Measurements from ENCODE around the gene HEATR3.

HEATR3 gene

GRCh38 chr16:50059111-50059510, 6.7 kb upstream of the HEATR3 start:
- no peak for DNase-seq

DNA sequence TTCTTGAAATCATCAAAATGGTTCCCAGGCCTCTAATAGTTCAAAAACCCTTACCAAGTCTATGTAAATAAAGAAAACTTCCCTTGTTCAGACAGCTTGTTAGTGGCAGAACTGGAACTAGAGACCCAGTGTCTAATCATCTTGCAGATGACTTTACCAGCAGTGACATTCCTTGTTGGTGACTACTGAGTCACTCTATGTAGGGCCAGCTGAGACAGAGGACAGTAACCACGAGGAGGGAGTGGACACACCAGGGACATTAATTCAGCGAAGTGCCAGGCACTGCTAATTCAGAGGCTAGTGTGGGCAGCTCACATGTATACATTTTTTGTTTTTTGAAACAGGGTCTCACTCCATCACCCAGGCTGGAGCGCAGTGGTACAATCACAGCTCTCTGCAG, 6.1 kb upstream of the HEATR3 start:
- no peak for DNase-seq

GRCh38 chr16:50061326-50061725, 4.4 kb upstream of the HEATR3 start:
- no peak for DNase-seq

- no peak for DNase-seq
Observed at GRCh38 chr16:50065241-50065623, 538 bp upstream of the HEATR3 start.

DNA sequence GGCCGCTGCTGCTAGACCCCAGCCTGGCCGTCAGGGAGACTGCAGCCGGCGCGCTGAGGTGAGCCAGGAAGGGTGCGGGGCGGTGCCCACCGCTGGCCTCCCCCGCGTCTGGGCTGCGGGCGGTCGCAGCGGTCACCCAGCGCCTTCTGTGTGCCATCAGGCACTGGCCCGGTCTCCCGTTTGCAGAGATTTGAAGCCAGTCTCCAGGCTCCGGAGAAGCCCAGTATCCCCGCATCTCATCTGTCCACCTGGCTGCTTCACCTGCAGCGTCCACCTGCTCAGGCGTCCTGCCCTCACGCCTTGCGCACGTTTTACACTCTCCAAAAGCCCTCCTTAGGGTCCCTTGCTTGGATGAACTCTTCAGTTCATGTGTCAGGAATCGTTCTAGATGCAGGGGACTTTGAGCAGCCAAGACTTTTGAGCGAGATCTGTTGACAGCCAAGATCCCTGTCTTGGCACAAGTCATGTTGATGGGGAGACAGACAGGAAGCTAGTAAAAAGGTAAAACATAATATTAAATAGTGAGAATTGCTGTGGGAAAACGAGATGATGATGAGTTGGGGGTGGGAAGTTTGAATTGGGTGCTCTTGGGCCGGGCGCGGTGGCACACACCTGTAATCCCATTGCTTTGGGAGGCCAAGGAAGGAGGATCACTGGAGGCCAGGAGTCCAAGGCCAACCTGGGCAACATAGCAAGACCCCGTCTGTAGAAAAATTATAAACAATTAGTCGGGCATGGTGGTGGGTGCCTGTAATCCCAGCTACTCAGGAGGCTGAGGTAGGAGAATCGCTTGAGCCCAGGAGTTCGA, 916 bp downstream of the HEATR3 start:
- peak; percentile 5 for DNase-seq

DNA sequence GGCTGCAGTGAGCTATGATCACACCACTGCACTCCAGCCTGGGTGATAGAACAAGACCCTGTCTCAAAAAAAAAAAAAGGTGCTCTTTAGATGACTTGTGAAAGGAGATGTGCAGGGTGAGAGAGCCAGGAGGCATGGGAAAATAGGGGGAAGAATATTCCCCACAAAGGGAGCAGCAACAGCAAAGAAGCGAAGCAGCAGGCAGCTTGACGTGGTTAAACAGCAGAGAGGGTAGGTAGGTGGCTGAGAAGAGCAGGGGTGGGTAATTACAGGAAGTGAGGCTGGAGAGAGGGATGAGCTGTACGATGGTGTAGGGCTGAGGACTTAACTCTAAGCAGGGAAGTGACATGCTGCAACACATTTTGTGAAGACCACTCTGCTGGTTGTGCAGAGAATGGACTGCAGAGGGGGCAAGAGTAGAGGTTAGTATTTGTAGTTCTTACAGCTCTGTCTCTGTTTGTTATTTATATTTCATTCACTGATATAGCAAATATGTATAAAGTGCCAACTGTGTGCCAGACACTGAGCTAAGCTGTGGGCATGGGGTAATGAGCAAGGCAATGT, 1.6 kb downstream of the HEATR3 start:
- peak; percentile 22 for DNase-seq

GRCh38 chr16:50068550-50068949, 2.8 kb downstream of the HEATR3 start:
- DNase-seq = no peak

- no peak for DNase-seq
Observed at GRCh38 chr16:50069060-50069459, 3.3 kb downstream of the HEATR3 start.

GRCh38 chr16:50071075-50071671, 5.4 kb downstream of the HEATR3 start:
- no peak for DNase-seq

DNA sequence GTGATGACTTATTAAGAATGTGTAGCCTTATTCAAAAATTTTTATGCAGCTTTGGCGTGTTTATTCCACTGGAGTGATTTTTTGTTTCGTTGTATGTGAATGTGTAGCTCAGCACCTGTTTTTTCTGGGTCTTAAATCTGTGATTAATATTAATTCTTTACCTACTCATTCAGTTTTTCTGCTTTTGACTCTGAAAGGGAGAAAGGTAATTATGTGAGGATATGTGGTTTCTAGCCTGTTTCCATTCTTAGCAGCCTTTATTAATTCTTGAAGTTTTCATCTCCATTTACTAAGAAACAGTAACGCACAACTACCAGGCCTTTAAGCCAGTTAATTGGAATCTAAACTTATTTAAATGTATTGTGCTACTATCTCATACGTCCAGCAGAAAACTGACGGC, 7.0 kb downstream of the HEATR3 start:
- no peak for DNase-seq

- DNase-seq = no peak
Observed at GRCh38 chr16:50079397-50080140, 13.8 kb downstream of the HEATR3 start.

DNA sequence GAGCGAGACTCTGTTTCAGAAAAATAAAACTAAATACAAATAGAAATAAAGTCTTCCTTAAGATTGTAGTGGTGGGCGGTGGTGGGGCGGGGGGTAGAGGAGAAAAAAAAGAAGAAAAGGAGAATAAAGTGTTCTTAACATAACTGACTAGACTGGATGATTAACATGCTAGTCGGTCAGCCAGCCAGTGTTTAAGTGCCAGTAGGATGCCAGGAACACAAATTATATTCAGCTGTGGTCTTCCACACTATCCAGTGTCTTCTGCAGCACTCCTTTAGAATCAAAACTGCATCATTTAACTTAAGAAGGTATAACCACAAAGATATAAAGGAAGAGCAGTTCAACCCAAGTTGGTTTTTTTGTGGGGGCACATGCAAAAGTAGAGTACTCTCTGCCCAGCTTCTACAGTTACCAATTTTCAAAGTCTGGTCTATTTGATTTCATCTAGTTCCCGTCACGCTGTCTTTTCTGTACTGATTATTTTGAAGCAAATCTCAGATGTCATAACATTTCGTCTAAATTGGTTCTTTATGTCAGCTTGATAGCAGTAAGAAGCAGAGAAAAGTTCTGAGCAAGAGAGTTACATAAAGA, 15.8 kb downstream of the HEATR3 start:
- DNase-seq = no peak

DNA sequence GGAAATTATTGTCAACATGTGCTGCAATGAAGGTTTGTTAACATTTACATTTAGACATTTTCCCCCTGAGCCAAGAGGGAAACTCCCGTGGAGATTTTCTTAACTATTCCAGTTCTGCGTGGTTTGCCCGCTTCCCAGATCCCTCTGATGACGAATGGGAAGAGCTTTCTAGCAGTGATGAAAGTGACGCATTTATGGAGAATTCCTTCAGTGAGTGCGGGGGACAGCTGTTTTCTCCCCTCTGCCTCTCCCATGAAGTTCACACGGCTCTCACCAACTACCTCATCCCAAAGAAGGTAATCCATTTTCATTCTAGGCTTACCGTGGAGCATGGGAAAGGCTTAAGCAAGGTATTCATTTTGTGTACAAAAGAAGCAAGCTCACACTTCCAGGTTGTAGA, 18.2 kb downstream of the HEATR3 start:
- DNase-seq = no peak

DNA sequence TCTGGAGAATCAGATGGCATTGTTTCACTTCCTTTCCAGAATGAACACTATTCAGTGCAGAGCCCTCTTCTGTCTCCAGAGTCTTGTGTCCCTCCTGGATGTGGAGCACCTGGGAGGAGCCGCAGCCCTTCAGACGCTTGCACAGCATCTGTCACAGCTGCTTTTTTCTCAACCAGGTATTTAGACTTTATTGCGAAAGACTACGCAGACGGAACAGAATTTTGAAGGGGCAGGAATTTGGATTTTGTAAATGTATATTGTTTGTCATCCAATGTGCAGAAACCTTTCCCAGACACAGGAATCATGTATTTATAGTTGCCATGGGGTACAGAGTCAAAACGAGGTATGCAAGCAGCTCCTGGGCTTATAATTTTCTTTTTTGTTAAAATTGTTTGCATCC, 20.4 kb downstream of the HEATR3 start:
- DNase-seq = no peak

DNA sequence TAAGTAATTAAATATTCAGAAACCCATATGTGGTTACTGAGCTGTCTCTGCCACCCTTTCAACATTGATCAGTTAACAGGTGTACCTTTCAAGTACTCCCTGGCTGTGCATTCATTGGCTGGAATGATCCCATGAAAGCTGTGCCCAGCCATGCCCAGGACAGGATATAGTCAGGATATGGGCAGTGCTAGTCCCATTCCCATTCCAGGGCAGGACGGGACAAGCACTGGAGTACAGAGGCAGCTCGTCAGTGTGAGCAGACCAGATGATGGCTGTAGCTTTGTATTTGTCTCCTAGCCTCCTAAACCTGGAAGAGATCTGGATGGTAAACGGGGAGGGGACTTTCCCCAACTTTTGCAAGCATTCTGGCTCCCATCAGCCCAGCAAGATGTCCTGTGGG, 22.5 kb downstream of the HEATR3 start:
- no peak for DNase-seq

DNA sequence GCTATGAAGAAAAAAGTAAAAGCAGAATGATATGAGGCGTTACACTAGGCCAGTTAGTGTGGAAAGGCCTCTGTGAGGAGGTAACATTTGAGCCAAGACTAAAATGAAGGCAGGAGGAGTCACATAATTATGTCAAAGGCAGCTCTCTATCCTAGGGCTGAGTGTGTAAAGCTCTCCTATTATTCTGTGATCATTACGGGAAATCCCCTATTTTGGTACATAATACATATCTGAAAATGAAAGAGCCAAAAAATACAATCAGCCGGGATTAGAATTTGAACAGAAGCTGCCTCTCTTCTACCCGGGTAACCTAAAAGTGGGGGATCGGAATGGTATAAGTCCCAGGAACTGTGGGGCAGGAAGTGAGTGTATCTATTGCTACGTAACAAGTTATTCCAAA, 27.1 kb downstream of the HEATR3 start:
- DNase-seq = no peak

GRCh38 chr16:50093607-50094539, 28.1 kb downstream of the HEATR3 start:
- no peak for DNase-seq

- DNase-seq = no peak
Observed at GRCh38 chr16:50096791-50097190, 31.0 kb downstream of the HEATR3 start.

- no peak for DNase-seq
Observed at GRCh38 chr16:50099957-50100648, 34.3 kb downstream of the HEATR3 start.

DNA sequence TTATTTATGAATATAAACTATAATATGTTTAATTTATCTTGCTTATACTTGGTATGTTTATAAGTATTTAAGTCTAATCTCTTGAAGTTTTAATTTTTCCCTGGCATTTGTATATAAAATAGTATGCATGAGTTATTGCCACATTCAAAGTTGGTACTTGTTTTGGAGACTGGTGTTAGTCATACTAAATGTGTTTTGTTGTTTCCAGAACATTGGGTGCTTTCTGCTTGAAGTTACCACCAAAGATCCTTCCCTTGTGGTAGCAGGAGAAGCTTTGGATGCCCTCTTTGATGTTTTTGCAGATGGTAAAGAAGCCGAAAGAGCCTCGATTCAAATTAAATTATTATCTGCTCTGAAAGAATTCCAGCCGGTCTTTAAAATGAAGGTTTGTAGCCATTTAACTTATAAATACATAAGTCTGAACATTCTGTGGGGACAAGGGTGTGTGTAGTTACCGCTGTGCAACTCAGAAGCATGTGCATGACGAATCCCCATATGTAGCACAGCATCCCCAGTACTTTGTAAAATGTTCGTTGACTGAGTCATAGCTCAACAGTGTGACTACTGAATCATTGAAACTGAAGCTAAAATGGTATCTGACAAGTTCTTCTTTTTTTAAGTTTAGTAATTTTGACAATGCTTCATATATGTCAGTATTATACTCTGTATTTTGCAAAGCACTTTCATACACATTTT, 36.4 kb downstream of the HEATR3 start:
- DNase-seq = no peak

DNA sequence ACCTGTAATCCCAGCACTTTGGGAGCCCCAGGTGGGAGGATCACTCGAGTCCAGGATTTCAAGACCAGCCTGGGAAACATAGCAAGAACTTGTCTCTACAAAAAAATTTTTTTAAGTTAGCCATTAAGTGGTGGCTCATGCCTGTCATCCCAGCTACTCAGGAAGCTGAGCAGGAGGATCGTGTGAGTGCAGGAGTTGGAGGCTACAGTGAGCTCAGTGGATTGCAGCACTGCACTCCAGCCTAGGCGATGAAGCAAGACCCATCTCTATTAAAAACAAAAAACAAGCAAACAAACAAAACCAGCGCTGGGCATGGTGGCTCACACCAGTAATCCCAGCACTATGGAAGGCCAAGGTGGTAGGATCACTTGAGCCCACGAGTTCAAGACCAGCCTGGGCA, 38.0 kb downstream of the HEATR3 start:
- DNase-seq = no peak
